ENCODE measurements around the gene XPA. TPM values are rescaled to one million over a fixed set of nuclear protein-coding genes. Genes with fewer than 3 reads are reported as not detected.

XPA gene
- total RNA-seq, 1 experiment from 2014 or later: 11.4 TPM

DNA sequence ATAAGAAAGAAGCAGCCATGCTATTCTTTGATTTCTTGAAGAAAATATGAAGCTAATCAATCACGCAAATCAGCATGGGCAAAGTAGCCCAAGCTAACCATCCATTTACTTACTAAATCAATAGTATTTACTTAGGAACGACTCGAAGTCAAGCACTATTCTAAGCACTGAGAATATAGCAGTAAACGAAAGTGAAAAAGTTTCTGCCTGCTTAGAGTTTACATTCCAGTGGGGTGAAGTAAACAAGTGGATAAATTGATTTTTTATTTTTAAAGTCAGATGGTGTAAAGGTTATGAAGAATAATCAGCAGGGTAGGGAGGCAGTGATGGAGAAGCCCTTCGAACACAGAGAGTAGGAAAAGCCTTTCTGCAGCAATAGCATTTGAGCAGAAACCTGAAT is 69.5 kb downstream of the XPA start:
- no peak for DNase-seq (ENCODE audit: low spot score)
- in situ Hi-C loops (cut with HindIII; ENCODE audit: low sequenced_read_pairs): no loop called here

DNA sequence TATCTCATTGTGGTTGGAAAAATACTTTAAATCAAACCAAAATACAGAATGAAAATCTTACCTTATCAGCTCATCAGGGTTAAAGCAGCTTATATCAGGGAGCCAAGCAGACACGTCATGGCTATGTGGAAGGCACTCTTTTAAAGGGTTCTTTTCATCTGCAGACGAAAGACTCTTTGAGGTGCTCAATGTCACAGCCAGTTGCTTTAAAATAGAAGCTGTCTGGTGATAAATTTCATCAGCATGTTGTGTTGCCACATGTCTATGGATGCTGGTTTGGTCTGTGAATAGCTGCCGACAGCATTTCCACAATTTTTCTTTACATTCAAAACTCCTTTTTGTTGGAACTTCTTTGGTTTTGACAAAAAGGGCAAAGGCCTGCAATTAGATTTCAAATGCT is 71.5 kb downstream of the XPA start:
- in situ Hi-C loops (cut with HindIII; ENCODE audit: low sequenced_read_pairs): no loop called here

More for the DNA sequence above, 71.5 kb downstream of the XPA start:
- no peak for DNase-seq (ENCODE audit: low spot score)

Other genes starting within 250 kb of the XPA start
- gene TMOD1, start 195.7 kb downstream of the XPA start, total RNA-seq (2014; rRNA removed; shearing (Covaris generic)): not detected in 2 replicates
- gene TSTD2, start 64.0 kb downstream of the XPA start, total RNA-seq (2014; rRNA removed; shearing (Covaris generic)): 6.4 and 11.0 TPM in 2 replicates
- 34.5 and 45.5 TPM in 2 replicates for gene NCBP1, start 63.5 kb downstream of the XPA start, total RNA-seq (2014; rRNA removed; shearing (Covaris generic))
- not detected in 2 replicates for gene FOXE1, start 155.9 kb upstream of the XPA start, total RNA-seq (2014; rRNA removed; shearing (Covaris generic))
- gene TRMO, start 225.2 kb upstream of the XPA start, total RNA-seq (2014; rRNA removed; shearing (Covaris generic)): 15.1 and 15.6 TPM in 2 replicates
- gene HEMGN, start 240.8 kb upstream of the XPA start, total RNA-seq (2014; rRNA removed; shearing (Covaris generic)): not detected in 2 replicates

All from G401 (cell line).